Measurements from ENCODE around the gene OSBPL2.

The OSBPL2 gene

GRCh38 chr20:62234339-62234738 lies 4.0 kb upstream of the OSBPL2 start:
- no peak for DNase-seq (ENCODE audit: low read depth, low spot score)

GRCh38 chr20:62235001-62235776 lies 3.1 kb upstream of the OSBPL2 start:
- DNase-seq (ENCODE audit: low read depth, low spot score), result no peak

- no peak for DNase-seq (ENCODE audit: low read depth, low spot score)
Observed at GRCh38 chr20:62235777-62236157, 2.6 kb upstream of the OSBPL2 start.

GRCh38 chr20:62236200-62236599 lies 2.1 kb upstream of the OSBPL2 start:
- DNase-seq (ENCODE audit: low read depth, low spot score), result no peak

GRCh38 chr20:62236766-62237513 lies 1.4 kb upstream of the OSBPL2 start:
- DNase-seq (ENCODE audit: low read depth, low spot score), result no peak

- no peak for DNase-seq (ENCODE audit: low read depth, low spot score)
Observed at GRCh38 chr20:62237514-62237800, 864 bp upstream of the OSBPL2 start.

GRCh38 chr20:62238569-62239277 lies 402 bp downstream of the OSBPL2 start:
- no peak for DNase-seq (ENCODE audit: low read depth, low spot score)

GRCh38 chr20:62239278-62239879 lies 1.1 kb downstream of the OSBPL2 start:
- no peak for DNase-seq (ENCODE audit: low read depth, low spot score)

GRCh38 chr20:62240020-62240685 lies 1.8 kb downstream of the OSBPL2 start:
- DNase-seq (ENCODE audit: low read depth, low spot score), result no peak

GRCh38 chr20:62241506-62241905 lies 3.2 kb downstream of the OSBPL2 start:
- DNase-seq (ENCODE audit: low read depth, low spot score), result no peak

- no peak for DNase-seq (ENCODE audit: low read depth, low spot score)
Observed at GRCh38 chr20:62242176-62242575, 3.9 kb downstream of the OSBPL2 start.

GRCh38 chr20:62243106-62243505 lies 4.8 kb downstream of the OSBPL2 start:
- no peak for DNase-seq (ENCODE audit: low read depth, low spot score)

- DNase-seq (ENCODE audit: low read depth, low spot score), result no peak
Observed at GRCh38 chr20:62243906-62244515, 5.7 kb downstream of the OSBPL2 start.

GRCh38 chr20:62244644-62245108 lies 6.4 kb downstream of the OSBPL2 start:
- no peak for DNase-seq (ENCODE audit: low read depth, low spot score)

- no peak for DNase-seq (ENCODE audit: low read depth, low spot score)
Observed at GRCh38 chr20:62245911-62246280, 7.6 kb downstream of the OSBPL2 start.

- no peak for DNase-seq (ENCODE audit: low read depth, low spot score)
Observed at GRCh38 chr20:62246431-62246830, 8.1 kb downstream of the OSBPL2 start.

GRCh38 chr20:62246872-62247652 lies 8.7 kb downstream of the OSBPL2 start:
- no peak for DNase-seq (ENCODE audit: low read depth, low spot score)

GRCh38 chr20:62248890-62249560 lies 10.7 kb downstream of the OSBPL2 start:
- no peak for DNase-seq (ENCODE audit: low read depth, low spot score)

- no peak for DNase-seq (ENCODE audit: low read depth, low spot score)
Observed at GRCh38 chr20:62252342-62252966, 14.1 kb downstream of the OSBPL2 start.

All from smooth muscle cell of the brain vasculature (primary cell).